Coronary artery (tissue), 2 donors: ENCODE results near the gene GATAD1.

Experiments
- DNase-seq: peaks from one replicate; pipeline ENCODE4 v3.0.0-alpha.2; 2017; ENCODE audit warnings: low spot score
- H3K27ac ChIP-seq, 2 donors: fragments of 200-600 bp; sonication (generic); one replicate each; pipeline ENCODE4 v1.5.1; 2016 to 2019
- H3K4me3 ChIP-seq: fragments of 200-600 bp; sonication (generic); 2 replicates; pipeline ENCODE4 v1.5.1; 2016; ENCODE audit warnings: mild to moderate bottlenecking, moderate library complexity
- CTCF ChIP-seq: fragments of 200-600 bp; sonication (generic); IDR thresholded peaks from one replicate; pipeline ENCODE4 v1.5.1; 2019; ENCODE audit warnings: antibody characterized with exemption

The GATAD1 gene

GRCh38 chr7:92496876-92497275, 49.6 kb downstream of the GATAD1 start:
- no peak for TF ChIP-seq CTCF
- DNase-seq: no peak
- Histone ChIP-seq H3K27ac (no peak overlapping the region), H3K4me3 (no peak overlapping the region)

GRCh38 chr7:92498557-92498956, 51.3 kb downstream of the GATAD1 start:
- Histone ChIP-seq H3K27ac (no peak overlapping the region), H3K4me3 (no peak overlapping the region)
- no peak for DNase-seq
- no peak for TF ChIP-seq CTCF

GRCh38 chr7:92503767-92504166, 56.5 kb downstream of the GATAD1 start:
- no peak for DNase-seq
- Histone ChIP-seq H3K4me3 (no peak overlapping the region), H3K27ac (no peak overlapping the region)
- TF ChIP-seq CTCF: no peak

- H3K27ac ChIP-seq: no peak overlapping the region
Measured at GRCh38 chr7:92504563-92504962, 57.3 kb downstream of the GATAD1 start.

GRCh38 chr7:92506363-92506762, 59.1 kb downstream of the GATAD1 start:
- Histone ChIP-seq H3K4me3 (no peak overlapping the region), H3K27ac (no peak overlapping the region)
- no peak for TF ChIP-seq CTCF
- DNase-seq: no peak

More at GRCh38 chr7:92504563-92504962, 57.3 kb downstream of the GATAD1 start:
- no peak overlapping the region for H3K4me3 ChIP-seq
- no peak for TF ChIP-seq CTCF
- no peak for DNase-seq

- DNase-seq: no peak
- no peak overlapping the region for H3K27ac ChIP-seq
- no peak overlapping the region for H3K4me3 ChIP-seq
- no peak for TF ChIP-seq CTCF
Measured at GRCh38 chr7:92508946-92509345, 61.7 kb downstream of the GATAD1 start.
